ENCODE data around the gene GRK4.
"Not testable (repeated sequence)": the region's sequence is repeated elsewhere in the genome, so short reads cannot be mapped to it uniquely, and the experiment has no call there.

The GRK4 gene

DNA sequence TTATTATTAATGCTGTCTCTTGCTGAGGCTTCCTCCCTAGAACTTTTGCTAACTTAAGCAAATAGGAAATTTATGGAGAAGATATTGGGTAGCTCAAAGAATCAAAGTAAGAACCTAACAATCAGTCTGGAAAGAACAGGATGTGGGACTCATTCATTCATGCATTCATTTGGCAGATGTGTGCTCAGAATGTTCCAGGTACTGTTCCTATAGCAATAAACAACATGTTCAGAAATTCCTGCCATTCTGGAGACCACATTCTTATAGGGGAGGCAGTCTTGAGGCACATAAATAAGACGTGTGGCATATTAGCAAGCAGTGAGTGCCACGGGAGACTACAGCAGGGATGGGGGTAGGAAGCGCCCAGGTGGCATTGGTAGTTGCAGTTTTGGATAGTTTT lies 5.0 kb downstream of the GRK4 start:
- Histone ChIP-seq H3K27me3 (ENCODE audit: insufficient read depth, low read length) (peaks cover 17% of the 10 kb centered on the region), H3K27ac (ENCODE audit: low read depth, low read length) (no peak overlapping the region), H3K9me3 (ENCODE audit: insufficient read depth, low read depth, low read length) (no peaks in the 10 kb centered on the region), H3K4me3 (ENCODE audit: low read length) (no peak overlapping the region), H3K36me3 (ENCODE audit: insufficient read depth, low read length) (no peaks in the 10 kb centered on the region), H3K9ac (ENCODE audit: low read depth, low read length) (no peak overlapping the region), H3K4me1 (ENCODE audit: insufficient read depth, low read length) (no peaks in the 10 kb centered on the region)
- 86% methylated on average over 3 of the region's 3 CpGs for WGBS

- Histone ChIP-seq H3K27me3 (ENCODE audit: insufficient read depth, low read length) (no peaks in the 10 kb centered on the region), H3K9ac (ENCODE audit: low read depth, low read length) (no peak overlapping the region), H3K4me1 (ENCODE audit: insufficient read depth, low read length) (no peaks in the 10 kb centered on the region), H3K36me3 (ENCODE audit: insufficient read depth, low read length) (no peaks in the 10 kb centered on the region), H3K27ac (ENCODE audit: low read depth, low read length) (no peak overlapping the region), H3K9me3 (ENCODE audit: insufficient read depth, low read depth, low read length) (no peaks in the 10 kb centered on the region), H3K4me3 (ENCODE audit: low read length) (no peak overlapping the region)
- 96% methylated on average over 3 of the region's 3 CpGs for WGBS
These were observed 7.9 kb downstream of the GRK4 start for GRCh38 chr4:2971275-2971674.

- Histone ChIP-seq H3K4me1 (ENCODE audit: insufficient read depth, low read length) (no peaks in the 10 kb centered on the region), H3K4me3 (ENCODE audit: low read length) (no peak overlapping the region), H3K27me3 (ENCODE audit: insufficient read depth, low read length) (no peaks in the 10 kb centered on the region), H3K9me3 (ENCODE audit: insufficient read depth, low read depth, low read length) (peaks cover 22% of the 10 kb centered on the region), H3K27ac (ENCODE audit: low read depth, low read length) (no peak overlapping the region), H3K36me3 (ENCODE audit: insufficient read depth, low read length) (no peaks in the 10 kb centered on the region), H3K9ac (ENCODE audit: low read depth, low read length) (no peak overlapping the region)
- 83% methylated on average over 14 of the region's 14 CpGs for WGBS
These were observed 14.1 kb downstream of the GRK4 start for GRCh38 chr4:2977211-2978088.

- Histone ChIP-seq H3K27ac (ENCODE audit: low read depth, low read length) (no peak overlapping the region), H3K9ac (ENCODE audit: low read depth, low read length) (no peak overlapping the region), H3K9me3 (ENCODE audit: insufficient read depth, low read depth, low read length) (peaks cover 25% of the 10 kb centered on the region), H3K4me1 (ENCODE audit: insufficient read depth, low read length) (no peaks in the 10 kb centered on the region), H3K27me3 (ENCODE audit: insufficient read depth, low read length) (no peaks in the 10 kb centered on the region), H3K4me3 (ENCODE audit: low read length) (no peak overlapping the region), H3K36me3 (ENCODE audit: insufficient read depth, low read length) (no peaks in the 10 kb centered on the region)
- 87% methylated on average over 4 of the region's 4 CpGs for WGBS
These were observed 18.0 kb downstream of the GRK4 start for GRCh38 chr4:2981256-2981819.

DNA sequence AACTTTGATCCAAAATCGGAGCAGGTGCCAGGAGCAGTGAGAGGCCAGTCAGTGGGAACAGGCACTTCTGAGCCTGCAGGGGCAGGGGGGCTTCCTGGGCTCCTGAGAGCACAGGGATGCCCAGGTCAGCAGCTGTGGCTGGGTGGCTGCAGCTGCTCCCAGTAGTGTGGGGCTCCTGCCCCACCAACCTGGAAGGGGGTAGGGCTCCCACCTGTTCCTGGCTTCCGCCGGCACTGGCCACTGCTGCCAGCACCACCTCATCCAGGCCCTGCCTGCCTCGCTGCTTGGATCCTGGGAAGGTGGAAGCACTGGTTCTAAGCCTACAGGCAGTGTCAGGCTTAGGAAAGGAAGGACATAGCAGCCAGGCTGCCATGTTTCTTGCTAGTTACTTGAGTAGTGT lies 18.6 kb downstream of the GRK4 start:
- Histone ChIP-seq H3K4me3 (ENCODE audit: low read length) (no peak overlapping the region), H3K9ac (ENCODE audit: low read depth, low read length) (no peak overlapping the region), H3K4me1 (ENCODE audit: insufficient read depth, low read length) (no peaks in the 10 kb centered on the region), H3K27ac (ENCODE audit: low read depth, low read length) (no peak overlapping the region), H3K36me3 (ENCODE audit: insufficient read depth, low read length) (no peaks in the 10 kb centered on the region), H3K9me3 (ENCODE audit: insufficient read depth, low read depth, low read length) (peaks cover 27% of the 10 kb centered on the region), H3K27me3 (ENCODE audit: insufficient read depth, low read length) (no peaks in the 10 kb centered on the region)
- WGBS: 90% methylated on average over 4 of the region's 4 CpGs

DNA sequence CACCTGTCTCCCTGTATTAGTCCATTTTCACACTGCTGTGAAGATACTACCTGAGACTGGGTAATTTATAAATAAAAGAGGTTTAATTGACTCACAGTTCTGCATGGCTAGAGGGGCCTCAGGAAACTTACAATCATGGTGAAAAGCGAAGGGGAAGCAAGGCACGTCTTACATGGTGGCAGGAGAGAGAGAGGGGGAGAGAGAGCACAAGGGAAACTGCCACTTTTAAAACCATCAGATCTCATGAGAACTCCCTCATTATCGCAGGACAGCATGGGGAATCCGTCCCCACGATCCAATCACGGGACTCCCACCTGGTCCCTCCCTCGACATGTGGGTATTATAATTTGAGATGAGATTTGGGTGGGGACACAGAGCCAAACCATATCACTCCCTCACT lies 20.3 kb downstream of the GRK4 start:
- not testable (repeated sequence) for H3K9ac ChIP-seq (ENCODE audit: low read depth, low read length); H3K4me3 ChIP-seq (ENCODE audit: low read length); H3K36me3 ChIP-seq (ENCODE audit: insufficient read depth, low read length); H3K27ac ChIP-seq (ENCODE audit: low read depth, low read length); H3K27me3 ChIP-seq (ENCODE audit: insufficient read depth, low read length); H3K4me1 ChIP-seq (ENCODE audit: insufficient read depth, low read length)
- peaks cover 28% of the 10 kb centered on the region for H3K9me3 ChIP-seq (ENCODE audit: insufficient read depth, low read depth, low read length)
- 85% methylated on average over 7 of the region's 7 CpGs for WGBS

GRCh38 chr4:2991243-2991642 lies 27.9 kb downstream of the GRK4 start:
- H3K4me3 ChIP-seq (ENCODE audit: low read length): no peak overlapping the region
- no peak overlapping the region for H3K27ac ChIP-seq (ENCODE audit: low read depth, low read length)
- no peaks in the 10 kb centered on the region for H3K27me3 ChIP-seq (ENCODE audit: insufficient read depth, low read length)
- H3K4me1 ChIP-seq (ENCODE audit: insufficient read depth, low read length): no peaks in the 10 kb centered on the region
- H3K36me3 ChIP-seq (ENCODE audit: insufficient read depth, low read length): no peaks in the 10 kb centered on the region
- H3K9me3 ChIP-seq (ENCODE audit: insufficient read depth, low read depth, low read length): 0 out of 2 replicates have a peak, but pooled peaks cover 2% of the 10 kb centered on the region
- 98% methylated on average over 4 of the region's 4 CpGs for WGBS
- H3K9ac ChIP-seq (ENCODE audit: low read depth, low read length): no peak overlapping the region

GRCh38 chr4:2994917-2995316 lies 31.5 kb downstream of the GRK4 start:
- H3K36me3 ChIP-seq (ENCODE audit: insufficient read depth, low read length): no peaks in the 10 kb centered on the region
- no peak overlapping the region for H3K9ac ChIP-seq (ENCODE audit: low read depth, low read length)
- no peak overlapping the region for H3K27ac ChIP-seq (ENCODE audit: low read depth, low read length)
- no peaks in the 10 kb centered on the region for H3K4me1 ChIP-seq (ENCODE audit: insufficient read depth, low read length)
- 99% methylated on average over 4 of the region's 4 CpGs for WGBS
- no peak overlapping the region for H3K4me3 ChIP-seq (ENCODE audit: low read length)
- no peaks in the 10 kb centered on the region for H3K27me3 ChIP-seq (ENCODE audit: insufficient read depth, low read length)
- no peaks in the 10 kb centered on the region for H3K9me3 ChIP-seq (ENCODE audit: insufficient read depth, low read depth, low read length)

DNA sequence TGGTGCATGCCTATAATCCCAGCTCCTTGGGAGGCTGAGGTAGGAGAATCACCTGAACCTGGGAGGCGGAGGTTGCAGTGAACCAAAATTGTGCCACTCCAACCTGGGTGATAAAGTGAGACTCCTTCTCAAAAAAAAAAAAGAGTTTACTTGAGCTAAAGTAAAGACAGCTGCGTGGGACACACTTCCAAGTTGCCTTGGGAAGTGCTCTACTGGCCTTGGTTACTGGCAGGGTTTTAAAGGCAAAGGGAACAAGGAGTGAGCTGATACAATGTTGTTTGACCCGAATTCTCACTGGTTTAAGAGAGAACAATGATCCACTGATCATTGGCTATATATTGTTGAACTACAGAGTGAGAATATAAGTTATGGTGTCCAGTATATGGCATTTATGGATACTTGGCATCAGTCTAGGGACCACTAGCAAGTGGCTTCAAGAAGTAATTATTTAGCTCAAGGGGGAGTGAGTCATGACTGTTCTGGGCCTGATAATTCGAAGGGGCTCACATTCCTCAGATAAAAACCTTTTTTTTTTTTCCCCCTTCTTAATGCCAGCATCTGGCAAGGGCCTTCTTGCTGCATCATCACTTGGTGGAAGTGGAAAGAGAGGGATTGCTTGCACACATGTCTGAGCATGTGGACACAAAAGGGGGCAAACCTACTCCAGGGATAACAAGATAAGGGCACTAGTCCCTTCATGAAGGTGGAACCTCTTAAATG lies 32.3 kb downstream of the GRK4 start:
- no peaks in the 10 kb centered on the region for H3K27me3 ChIP-seq (ENCODE audit: insufficient read depth, low read length)
- H3K9me3 ChIP-seq (ENCODE audit: insufficient read depth, low read depth, low read length): no peaks in the 10 kb centered on the region
- no peaks in the 10 kb centered on the region for H3K4me1 ChIP-seq (ENCODE audit: insufficient read depth, low read length)
- H3K4me3 ChIP-seq (ENCODE audit: low read length): no peak overlapping the region
- no peak overlapping the region for H3K27ac ChIP-seq (ENCODE audit: low read depth, low read length)
- 85% methylated on average over 4 of the region's 4 CpGs for WGBS
- no peak overlapping the region for H3K9ac ChIP-seq (ENCODE audit: low read depth, low read length)
- H3K36me3 ChIP-seq (ENCODE audit: insufficient read depth, low read length): no peaks in the 10 kb centered on the region

DNA sequence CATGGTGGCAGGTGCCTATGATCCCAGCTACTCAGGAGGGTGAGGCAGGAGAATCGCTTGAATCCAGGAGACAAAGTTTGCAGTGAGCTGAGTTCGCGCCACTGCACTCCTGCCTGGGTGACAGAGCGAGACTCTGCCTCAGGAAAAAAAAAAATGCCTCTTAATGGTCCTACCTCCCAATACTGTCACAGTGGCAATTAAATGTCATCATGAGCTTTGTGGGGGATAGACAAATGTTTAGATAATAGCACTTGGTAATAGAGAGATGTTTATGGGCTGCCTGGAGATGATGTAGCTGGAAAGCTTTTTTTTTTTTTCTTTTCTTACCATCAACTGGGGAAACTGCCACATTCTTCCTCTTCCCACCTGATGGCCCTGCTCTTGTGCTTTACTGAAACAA lies 33.0 kb downstream of the GRK4 start:
- 90% methylated on average over 4 of the region's 4 CpGs for WGBS
- Histone ChIP-seq H3K9me3 (ENCODE audit: insufficient read depth, low read depth, low read length) (no peaks in the 10 kb centered on the region), H3K9ac (ENCODE audit: low read depth, low read length) (no peak overlapping the region), H3K27me3 (ENCODE audit: insufficient read depth, low read length) (no peaks in the 10 kb centered on the region), H3K4me3 (ENCODE audit: low read length) (no peak overlapping the region), H3K36me3 (ENCODE audit: insufficient read depth, low read length) (no peaks in the 10 kb centered on the region), H3K4me1 (ENCODE audit: insufficient read depth, low read length) (no peaks in the 10 kb centered on the region), H3K27ac (ENCODE audit: low read depth, low read length) (no peak overlapping the region)

DNA sequence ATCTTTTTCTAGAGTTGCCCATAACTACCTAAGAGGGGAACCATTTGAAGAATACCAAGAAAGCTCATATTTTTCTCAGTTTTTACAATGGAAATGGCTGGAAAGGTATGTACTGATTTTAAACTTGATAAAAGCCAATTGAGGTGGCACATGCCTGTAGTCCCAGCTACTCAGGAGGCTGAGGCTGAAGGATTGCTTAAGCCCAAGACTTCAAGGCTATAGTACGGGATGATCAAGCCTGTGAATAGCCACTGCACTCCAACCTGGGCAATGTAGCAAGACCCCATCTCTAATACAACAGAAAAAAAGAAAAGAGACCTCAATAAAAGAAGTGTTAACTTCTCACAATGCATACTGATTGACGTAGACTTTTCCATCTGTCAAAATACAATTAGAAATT lies 44.4 kb downstream of the GRK4 start:
- no peak overlapping the region for H3K27ac ChIP-seq (ENCODE audit: low read depth, low read length)
- no peak overlapping the region for H3K4me3 ChIP-seq (ENCODE audit: low read length)
- no peaks in the 10 kb centered on the region for H3K9me3 ChIP-seq (ENCODE audit: insufficient read depth, low read depth, low read length)
- H3K36me3 ChIP-seq (ENCODE audit: insufficient read depth, low read length): no peaks in the 10 kb centered on the region
- H3K9ac ChIP-seq (ENCODE audit: low read depth, low read length): no peak overlapping the region
- WGBS: 86% methylated on average over 1 of the region's 2 CpGs
- H3K4me1 ChIP-seq (ENCODE audit: insufficient read depth, low read length): no peaks in the 10 kb centered on the region
- H3K27me3 ChIP-seq (ENCODE audit: insufficient read depth, low read length): no peaks in the 10 kb centered on the region

Data from HUES64 (cell line).